Fibroblast of the conjunctiva (primary cell): ENCODE results near the gene SMCHD1.
A peak's percentile ranks its signal among the peaks of the same experiment; 100 is the strongest.
"Not testable (repeated sequence)": the region's sequence is repeated elsewhere in the genome, so short reads cannot be mapped to it uniquely, and the experiment has no call there.

Experiments
- DNase-seq: peaks from one replicate; pipeline ENCODE4 v3.0.0-alpha.2; 2010; ENCODE audit warnings: low read depth

SMCHD1 gene

DNA sequence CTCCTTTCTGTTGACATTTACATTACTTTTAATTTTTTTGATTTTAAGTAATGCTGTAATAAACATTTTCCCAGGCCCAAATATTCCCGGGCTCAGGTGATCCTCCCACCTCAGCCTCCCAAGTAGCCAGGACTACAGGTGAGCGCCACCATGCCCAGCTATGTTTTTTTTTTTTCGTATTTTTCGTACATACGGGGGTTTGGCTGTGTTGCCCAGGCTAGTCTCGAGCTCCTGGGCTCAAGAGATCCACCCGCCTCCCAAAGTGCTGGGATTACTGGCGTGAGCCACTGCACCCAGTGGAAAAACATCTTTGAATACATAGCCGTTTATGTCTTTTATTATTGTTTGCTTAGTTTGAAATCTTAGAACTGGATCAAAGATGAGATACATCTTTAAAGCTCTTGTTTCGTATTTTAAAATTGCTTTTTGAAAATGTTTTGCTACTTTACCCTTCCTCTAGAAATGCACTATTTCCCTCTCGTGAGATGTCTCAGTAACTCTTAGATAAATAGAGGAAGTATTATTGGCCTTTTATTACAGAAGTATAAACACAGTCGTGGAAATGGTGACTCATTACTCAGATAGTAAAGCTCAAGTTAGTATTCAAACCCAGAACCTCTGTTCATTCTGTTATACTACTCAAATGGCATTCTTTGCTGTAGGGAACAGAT is 2.4 kb downstream of the SMCHD1 start:
- DNase-seq, result peak; percentile 64

DNA sequence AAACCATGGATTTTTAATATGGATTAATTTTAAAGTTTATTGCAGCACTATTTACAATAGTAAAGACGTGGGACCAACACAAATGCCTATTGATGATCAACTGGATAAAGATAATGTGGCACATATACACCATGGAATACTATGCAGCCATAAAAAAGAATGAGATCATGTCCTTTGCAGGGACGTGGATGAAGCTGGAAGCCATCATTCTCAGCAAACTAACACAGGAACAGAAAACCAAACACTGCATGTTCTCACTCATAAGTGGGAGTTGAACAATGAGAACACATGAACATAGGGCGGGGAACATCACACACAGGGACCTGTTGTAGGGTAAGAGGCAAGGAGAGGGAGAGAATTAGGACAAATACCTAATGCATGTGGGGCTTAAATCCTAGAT is 5.3 kb downstream of the SMCHD1 start:
- not testable (repeated sequence) for DNase-seq

- DNase-seq, result not testable (repeated sequence)
Measured at GRCh38 chr18:2662288-2662687, 6.8 kb downstream of the SMCHD1 start.

- DNase-seq, result no peak
Measured at GRCh38 chr18:2662990-2663389, 7.5 kb downstream of the SMCHD1 start.

DNA sequence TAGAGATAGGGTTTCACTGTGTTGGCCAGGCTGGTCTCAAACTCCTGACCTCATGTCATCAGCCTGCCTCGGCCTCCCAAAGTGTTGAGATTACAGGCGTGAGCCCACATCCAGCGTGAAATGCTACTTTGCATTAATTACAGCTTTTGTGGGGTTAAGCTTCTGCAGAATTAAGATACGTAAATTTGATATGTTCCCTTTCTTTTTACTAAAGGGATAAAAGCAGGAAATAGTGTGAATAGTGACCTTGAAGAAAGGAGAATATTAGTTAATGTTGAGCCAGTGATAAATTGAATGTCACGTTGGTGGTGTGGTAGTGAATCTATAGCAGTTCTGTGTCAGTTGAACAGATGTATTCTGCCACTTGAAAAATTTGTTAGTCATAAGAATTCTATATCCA is 16.9 kb downstream of the SMCHD1 start:
- no peak for DNase-seq

DNA sequence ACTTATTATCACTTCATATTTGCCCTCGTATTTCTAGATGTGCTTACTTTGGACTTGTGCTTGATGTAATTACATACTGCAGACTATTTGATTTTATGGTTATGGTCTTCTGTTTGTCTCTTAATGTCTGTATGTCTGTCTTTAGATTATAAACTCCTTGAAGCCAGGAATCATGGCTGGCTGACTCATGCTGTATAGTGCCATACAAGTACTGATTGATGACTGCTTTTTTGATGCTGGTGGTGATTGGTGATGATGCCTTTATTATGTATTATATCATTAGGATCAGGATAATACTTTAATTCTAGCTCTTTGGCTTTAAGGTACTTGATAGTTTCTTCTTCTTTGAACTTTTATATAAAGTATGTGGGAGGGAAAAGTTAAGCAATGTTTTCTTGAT is 17.3 kb downstream of the SMCHD1 start:
- no peak for DNase-seq

DNA sequence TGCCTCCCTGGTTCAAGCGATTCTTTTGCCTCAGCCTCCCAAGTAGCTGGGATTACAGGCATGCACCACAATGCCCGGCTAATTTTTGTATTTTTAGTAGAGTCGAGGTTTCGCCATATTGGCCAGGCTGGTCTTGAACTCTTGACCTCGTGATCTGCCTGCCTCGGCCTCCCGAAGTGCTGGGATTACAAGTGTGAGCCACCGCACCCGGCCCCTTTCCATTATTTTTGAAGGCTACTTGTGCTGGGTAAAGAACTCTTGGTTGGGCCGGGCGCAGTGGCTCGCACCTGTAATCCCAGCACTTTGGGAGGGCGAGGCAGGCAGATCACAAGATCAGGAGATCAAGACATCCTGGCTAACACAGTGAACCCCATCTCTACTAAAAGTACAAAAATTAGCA is 23.4 kb downstream of the SMCHD1 start:
- DNase-seq, result not testable (repeated sequence)

GRCh38 chr18:2680216-2680792 is 24.8 kb downstream of the SMCHD1 start:
- no peak for DNase-seq

GRCh38 chr18:2681993-2682603 is 26.6 kb downstream of the SMCHD1 start:
- no peak for DNase-seq

DNA sequence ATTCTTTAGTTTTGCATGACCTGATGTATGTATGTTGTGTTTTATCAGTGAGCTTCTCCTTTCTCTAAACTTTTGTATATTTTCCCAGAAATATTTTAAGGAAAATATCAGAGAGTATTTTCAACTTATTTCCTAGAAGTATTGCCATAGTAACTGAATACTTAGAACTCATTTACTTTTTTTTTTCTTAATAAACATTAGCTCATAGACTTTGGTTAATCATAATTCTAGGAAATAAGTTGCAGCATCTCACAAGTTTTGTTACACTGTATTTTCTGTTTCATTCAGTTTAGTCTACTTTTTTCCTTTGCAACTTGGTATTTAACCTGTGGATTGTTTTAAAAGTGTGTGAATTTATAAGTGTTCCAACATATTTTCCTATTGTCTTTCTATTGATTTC is 27.5 kb downstream of the SMCHD1 start:
- no peak for DNase-seq

DNA sequence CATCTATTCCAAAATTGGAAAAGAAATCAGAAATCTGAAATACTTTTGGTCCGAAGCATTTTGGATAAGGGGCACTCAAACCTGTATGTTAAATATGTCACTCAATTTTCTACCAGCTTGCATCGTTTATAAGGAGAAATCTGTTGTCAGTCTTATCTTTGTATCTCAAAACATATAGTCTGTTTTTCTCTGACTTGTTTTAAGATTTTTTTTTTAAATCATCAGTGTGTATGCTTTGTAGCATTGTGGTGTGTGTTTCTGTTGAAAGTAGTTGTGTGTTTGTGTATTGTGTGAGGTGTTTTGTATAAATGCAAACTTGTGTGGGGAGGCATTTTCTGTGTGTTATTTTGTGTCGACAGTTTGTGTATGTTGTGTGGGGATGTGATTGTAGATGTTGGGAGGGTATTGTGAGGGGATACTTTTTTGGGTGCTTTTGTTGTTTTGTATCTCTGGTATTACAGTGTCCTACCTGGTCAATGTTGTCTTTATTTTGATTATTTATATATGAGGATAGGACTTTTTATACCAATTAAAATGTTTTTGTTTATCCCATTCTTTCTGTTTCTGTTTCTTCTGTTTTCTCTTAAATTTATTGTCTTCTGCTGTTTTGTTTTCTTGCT is 30.9 kb downstream of the SMCHD1 start:
- no peak for DNase-seq

GRCh38 chr18:2687390-2688001 is 32.0 kb downstream of the SMCHD1 start:
- no peak for DNase-seq

- DNase-seq, result no peak
Measured at GRCh38 chr18:2692508-2692907, 37.0 kb downstream of the SMCHD1 start.

GRCh38 chr18:2697184-2697583 is 41.7 kb downstream of the SMCHD1 start:
- no peak for DNase-seq

- no peak for DNase-seq
Measured at GRCh38 chr18:2699001-2699400, 43.5 kb downstream of the SMCHD1 start.

GRCh38 chr18:2704541-2704940 is 49.0 kb downstream of the SMCHD1 start:
- DNase-seq, result no peak

- no peak for DNase-seq
Measured at GRCh38 chr18:2706903-2707302, 51.4 kb downstream of the SMCHD1 start.

- DNase-seq, result no peak
Measured at GRCh38 chr18:2707551-2708168, 52.1 kb downstream of the SMCHD1 start.

DNA sequence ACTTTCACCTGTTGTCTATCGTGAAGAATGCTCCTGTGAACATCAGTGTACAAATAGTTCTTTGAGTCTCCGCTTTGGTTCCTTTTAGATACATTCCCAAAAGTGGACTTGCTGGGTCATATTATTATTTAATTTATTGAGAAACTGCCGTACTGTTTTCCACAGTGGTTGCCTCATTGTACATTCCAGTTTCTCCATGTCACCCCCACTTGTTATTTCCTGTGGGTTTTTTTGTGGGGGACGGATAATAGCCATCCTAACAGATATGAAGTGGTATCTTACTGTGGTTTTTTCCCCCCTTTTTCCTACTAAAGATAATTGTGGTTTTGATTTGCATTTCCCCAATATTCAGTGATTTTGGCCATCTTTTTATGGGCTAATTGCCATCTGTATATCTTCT is 53.8 kb downstream of the SMCHD1 start:
- DNase-seq, result no peak

DNA sequence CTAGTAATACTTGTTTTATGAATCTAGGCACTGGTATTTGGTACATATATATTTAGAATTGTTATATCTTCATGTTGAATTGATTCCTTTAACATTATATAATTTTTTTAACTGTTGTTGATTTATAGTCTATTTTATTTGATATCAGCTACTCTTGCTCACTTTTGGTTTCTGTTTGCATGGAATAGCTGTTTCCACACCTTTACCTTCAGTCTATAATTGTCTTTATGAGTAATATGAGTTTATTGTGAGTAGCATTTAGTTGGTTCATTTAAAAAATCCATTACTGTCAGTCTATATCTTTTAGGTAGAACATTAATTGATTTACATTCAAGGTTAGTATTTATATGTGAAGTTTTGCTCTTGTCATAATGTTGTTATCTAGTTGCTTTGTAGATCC is 58.6 kb downstream of the SMCHD1 start:
- no peak for DNase-seq

DNA sequence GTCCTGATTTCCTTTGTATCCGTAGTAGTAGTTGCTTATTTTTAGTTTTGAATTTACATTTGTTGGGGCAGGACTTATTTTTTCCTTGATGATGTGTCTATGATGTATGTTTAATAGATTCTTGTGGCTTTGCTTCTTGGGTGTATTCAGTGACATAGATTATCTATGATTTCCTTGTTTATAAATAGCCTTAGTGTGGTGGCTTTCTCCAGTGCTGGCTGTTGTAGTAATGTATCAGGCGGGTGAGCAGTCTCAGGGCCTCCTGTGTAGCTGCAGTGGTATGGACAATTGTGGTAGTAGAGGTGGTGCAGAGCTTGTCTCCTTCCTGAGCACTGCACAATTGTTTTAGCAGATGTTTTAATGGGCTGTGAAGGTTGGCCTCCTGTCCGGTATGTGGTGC is 60.5 kb downstream of the SMCHD1 start:
- DNase-seq, result no peak
